HCT116 (cell line): ENCODE results near the gene IGF2BP3. TPM values are rescaled to one million over a fixed set of nuclear protein-coding genes. Genes with fewer than 3 reads are reported as not detected.

Source experiments
- ATAC-seq: fragments of 200-7000 bp; cut with Tn5 transposase; 2 replicates; pipeline ENCODE4 v1.9.1; 2020; ENCODE audit warnings: mild to moderate bottlenecking, moderate library complexity
- BruUV-seq: library from RNA; stranded (reverse); fragments of 400-500 nt; replicated peaks from 2 replicates; lab custom pipeline; 2021; lab: Mats Ljungman, UMichigan
- CTCF ChIA-PET: fragments of 300-600 bp; sonication (Branson Sonifier 250); formaldehyde crosslinking; loops from one replicate; lab custom pipeline; 2021; ENCODE audit warnings: antibody characterized with exemption; lab: Charles Lee
- POLR2A ChIA-PET: fragments of 300-600, 350-600 bp; sonication (Branson Sonifier 250); formaldehyde crosslinking; loops from one replicate; lab custom pipeline; 2021; ENCODE audit warnings: antibody characterized with exemption; lab: Charles Lee
- RAD21 ChIA-PET, 2 experiments: fragments of 300-600 bp; sonication (Branson Sonifier 250); formaldehyde crosslinking; loops; one replicate each; lab custom pipeline; 2023; ENCODE audit warnings: low total read pairs in 2 of 2; ENCODE audit not compliant: uncharacterized antibody in 2 of 2, unreplicated experiment in 2 of 2, low non-redundant PET in 1 of 2; lab: Charles Lee
- DNase-seq: peaks from one replicate; pipeline ENCODE4 v3.0.0-alpha.2; 2010; ENCODE audit warnings: low read depth, low spot score
- H2AFZ ChIP-seq: fragments of 200-600 bp; shearing (Covaris generic), sonication (generic); 2 replicates; pipeline ENCODE4 v1.6.1; 2017; ENCODE audit warnings: low read depth, mixed run types, mixed read lengths, antibody characterized with exemption, low read length; ENCODE audit not compliant: poor library complexity, severe bottlenecking
- H3K27ac ChIP-seq: 2 replicates; pipeline ENCODE4 v1.5.1; 2012; ENCODE audit warnings: low read depth, low read length
- H3K27me3 ChIP-seq: fragments of 200-600 bp; sonication (generic); 2 replicates; pipeline ENCODE4 v1.6.1; 2016; ENCODE audit warnings: mixed run types, low read length, mixed read lengths; ENCODE audit not compliant: insufficient read depth
- H3K36me3 ChIP-seq, 2 experiments: fragments of 200-500 bp in 1 of 2; fragments of 200-600 bp in 1 of 2; sonication (Bioruptor generic) in 1 of 2; sonication (generic) in 1 of 2; 2 replicates each; pipeline versions ENCODE4 v1.5.1 to v1.6.1; 2014 to 2016; ENCODE audit warnings: low read length in 2 of 2, inconsistent platforms in 1 of 2, mixed read lengths in 1 of 2, mixed run types in 1 of 2; ENCODE audit not compliant: insufficient read depth in 2 of 2, control insufficient read depth in 1 of 2
- H3K4me1 ChIP-seq, 2 experiments: fragments of 200-600 bp in 1 of 2; sonication (generic) in 1 of 2; 2 replicates each; pipeline versions ENCODE4 v1.5.1 to v1.6.1; 2012 to 2017; ENCODE audit warnings: low read length in 2 of 2, inconsistent platforms in 1 of 2, mild to moderate bottlenecking in 1 of 2, mixed read lengths in 1 of 2, mixed run types in 1 of 2, moderate library complexity in 1 of 2; ENCODE audit not compliant: insufficient read depth in 2 of 2, control insufficient read depth in 1 of 2
- H3K4me2 ChIP-seq: fragments of 200-600 bp; sonication (generic); 2 replicates; pipeline ENCODE4 v1.6.1; 2017; ENCODE audit warnings: mixed run types, low read length, mixed read lengths
- H3K4me3 ChIP-seq, 2 experiments: fragments of 200-600 bp in 1 of 2; sonication (generic) in 1 of 2; replicated peaks in 1 of 2; 2 replicates each; pipeline ENCODE4 v1.5.1; 2011 to 2016; ENCODE audit warnings: low read length in 2 of 2, control low read depth in 1 of 2, low read depth in 1 of 2, mild to moderate bottlenecking in 1 of 2, mixed read lengths in 1 of 2, mixed run types in 1 of 2
- H3K79me2 ChIP-seq: fragments of 200-600 bp; sonication (generic); 2 replicates; pipeline ENCODE4 v1.6.1; 2017; ENCODE audit warnings: mild to moderate bottlenecking, mixed run types, low read length, moderate library complexity, mixed read lengths; ENCODE audit not compliant: insufficient read depth
- H3K9ac ChIP-seq: fragments of 200-600 bp; sonication (generic); 2 replicates; pipeline ENCODE4 v1.6.1; 2016; ENCODE audit warnings: low read length, mixed read lengths
- H3K9me2 ChIP-seq: fragments of 200-600 bp; sonication (generic), shearing (Covaris generic); 2 replicates; pipeline ENCODE4 v1.6.1; 2017; ENCODE audit warnings: mixed run types, mild to moderate bottlenecking, moderate library complexity; ENCODE audit not compliant: insufficient read depth
- H3K9me3 ChIP-seq, 2 experiments: fragments of 200-500 bp in 1 of 2; fragments of 200-600 bp in 1 of 2; sonication (Bioruptor generic) in 1 of 2; sonication (generic) in 1 of 2; 2 replicates each; pipeline ENCODE4 v1.6.1; 2014 to 2017; ENCODE audit warnings: low read length in 2 of 2, mixed read lengths in 2 of 2, inconsistent platforms in 1 of 2, low read depth in 1 of 2, mild to moderate bottlenecking in 1 of 2, mixed run types in 1 of 2, moderate library complexity in 1 of 2; ENCODE audit not compliant: control insufficient read depth in 1 of 2, insufficient read depth in 1 of 2
- H4K20me1 ChIP-seq: fragments of 200-600 bp; sonication (generic), shearing (Covaris generic); 2 replicates; pipeline ENCODE4 v1.6.1; 2017; ENCODE audit warnings: mixed run types, mild to moderate bottlenecking, moderate library complexity; ENCODE audit not compliant: insufficient read depth
- ELF1 ChIP-seq: IDR thresholded peaks from 2 replicates; pipeline ENCODE4 v1.6.1; 2012; ENCODE audit warnings: low read depth, borderline replicate concordance
- EZH2phosphoT487 ChIP-seq: fragments of 200-600 bp; IDR thresholded peaks from 2 replicates; pipeline ENCODE4 v1.6.1; 2018; ENCODE audit warnings: antibody characterized with exemption, borderline replicate concordance
- FOSL1 ChIP-seq: IDR thresholded peaks from 2 replicates; pipeline ENCODE4 v1.6.1; 2012; ENCODE audit warnings: low read depth
- SRF ChIP-seq: IDR thresholded peaks from 2 replicates; pipeline ENCODE4 v1.6.1; 2012; ENCODE audit warnings: low read depth
- intact Hi-C: fragments of 100-400 bp; cut with micrococcal nuclease; formaldehyde crosslinking; loops from 2 replicates; pipeline ENCODE4 v1.10.0; 2022
- total RNA-seq: library from RNA; stranded (reverse); gene quantifications from one replicate; pipeline ENCODE4 v1.2.1, GENCODE V29; 2021; ENCODE audit not compliant: unreplicated experiment

The IGF2BP3 gene
- total RNA-seq, 1 experiment from 2014 or later: 79.1 TPM

DNA sequence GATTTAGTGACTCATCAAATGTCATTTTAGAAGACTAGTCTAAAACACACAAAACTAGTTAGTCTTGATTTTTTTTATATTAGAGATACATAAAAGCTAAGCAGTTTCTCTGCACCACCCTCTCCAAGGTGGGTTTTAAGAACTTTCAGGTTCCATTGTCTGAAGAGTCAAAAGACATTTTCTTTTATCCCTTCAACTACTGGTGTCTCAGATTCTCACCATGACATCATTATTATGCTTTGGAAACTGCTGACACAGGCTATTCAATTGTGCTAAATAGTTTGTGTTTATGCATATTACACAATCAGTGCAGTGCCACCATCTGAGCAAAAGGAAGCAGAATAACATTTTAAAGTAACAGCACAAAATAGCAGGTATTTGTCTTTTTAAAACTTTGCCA is 52.2 kb downstream of the IGF2BP3 start:
- no peak overlapping the region for H2AFZ ChIP-seq
- intact Hi-C loops: no loop called here
- DNase-seq (no peak), ATAC-seq (no peak)
- TSS peak; percentile 14 for BruUV-seq
- peaks cover 93% of the 10 kb centered on the region for H3K79me2 ChIP-seq
- ChIA-PET CTCF (no interaction called here), RAD21 (no interaction called here), POLR2A (no interaction called here)
- H3K27ac ChIP-seq: no peak overlapping the region
- peaks cover 16 to 24% of the 10 kb centered on the region in 2 experiments; a peak in 3 of 4 replicates for H3K36me3 ChIP-seq
- peaks cover 5% of the 10 kb centered on the region; the same call in 1 of the 2 replicates for H4K20me1 ChIP-seq
- H3K9me3 ChIP-seq: no peaks in the 10 kb centered on the region
- H3K4me3 ChIP-seq: no peak overlapping the region
- H3K4me1 ChIP-seq: peaks cover 4 to 20% of the 10 kb centered on the region in 2 experiments; a peak in 2 of 4 replicates
- no peaks in the 10 kb centered on the region for H3K27me3 ChIP-seq
- H3K9me2 ChIP-seq: no peaks in the 10 kb centered on the region
- H3K9ac ChIP-seq: no peak overlapping the region
- no peak for TF ChIP-seq SRF
- 0 out of 2 replicates have a peak, but pooled peaks have one; percentile 8 for TF ChIP-seq FOSL1
- H3K4me2 ChIP-seq: no peak overlapping the region

DNA sequence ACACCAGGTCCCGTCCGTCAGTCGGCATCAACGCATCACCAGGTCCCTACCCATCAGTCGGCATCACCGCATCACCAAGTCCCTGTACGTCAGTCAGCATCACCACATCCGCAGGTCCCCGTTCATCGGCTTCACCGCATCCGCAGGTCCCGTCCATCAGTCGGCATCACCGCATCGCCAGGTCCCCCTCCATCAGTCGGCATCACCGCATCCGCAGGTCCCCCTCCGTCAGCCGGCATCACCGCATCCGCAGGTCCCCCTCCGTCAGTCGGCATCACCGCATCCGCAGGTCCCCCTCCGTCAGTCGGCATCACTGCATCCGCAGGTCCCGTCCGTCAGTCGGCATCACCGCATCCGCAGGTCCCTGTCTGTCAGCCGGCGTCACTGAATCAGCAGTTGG is 55.1 kb downstream of the IGF2BP3 start:
- ChIA-PET POLR2A (no interaction called here), CTCF (no interaction called here), RAD21 (no interaction called here)
- Histone ChIP-seq H4K20me1 (peaks cover 5% of the 10 kb centered on the region; the same call in 1 of the 2 replicates), H3K79me2 (peaks cover 88% of the 10 kb centered on the region), H3K9me2 (no peaks in the 10 kb centered on the region), H3K27ac (no peak overlapping the region), H2AFZ (no peak overlapping the region), H3K9ac (no peak overlapping the region), H3K27me3 (no peaks in the 10 kb centered on the region), H3K4me2 (no peak overlapping the region)
- DNase-seq (no peak), ATAC-seq (no peak)
- intact Hi-C loops: no loop called here
- TF ChIP-seq EZH2phosphoT487: no peak
- TF ChIP-seq ELF1: no peak
- TF ChIP-seq, all 23 proteins: peak for 0
- Histone ChIP-seq H3K9me3 (no peaks in the 10 kb centered on the region), H3K36me3 (peaks cover 25 to 34% of the 10 kb centered on the region in 2 experiments; a peak in 3 of 4 replicates), H3K4me3 (no peak overlapping the region), H3K4me1 (peaks cover 4 to 22% of the 10 kb centered on the region in 2 experiments; a peak in 2 of 4 replicates)
- BruUV-seq: no TSS peak
